ENCODE measurements around the gene HOXB8.

The HOXB8 gene

GRCh38 chr17:48615047-48615962 lies at the start of gene HOXB8:
TSS of gene HOXB8 (minus strand) at chr17:48615292. CDS start at chr17:48614704, 588 bp downstream.
- ATAC-seq (no peak), DNase-seq (no peak)

- DNase-seq (no peak), ATAC-seq (no peak)
Observed at GRCh38 chr17:48663134-48663924, 48.2 kb upstream of the HOXB8 start.

- ATAC-seq (no peak), DNase-seq (no peak)
Observed at GRCh38 chr17:48655913-48656312, 40.8 kb upstream of the HOXB8 start.

- ATAC-seq (no peak), DNase-seq (no peak)
Observed at GRCh38 chr17:48649741-48650140, 34.6 kb upstream of the HOXB8 start.

- DNase-seq (no peak), ATAC-seq (no peak)
Observed at GRCh38 chr17:48647963-48648245, 32.8 kb upstream of the HOXB8 start.

GRCh38 chr17:48647103-48647962 lies 32.2 kb upstream of the HOXB8 start:
- ATAC-seq, result peak; percentile 32
- no peak for DNase-seq

- DNase-seq (peak; percentile 27), ATAC-seq (peak; percentile 42)
Observed at GRCh38 chr17:48646183-48647102, 31.4 kb upstream of the HOXB8 start.

GRCh38 chr17:48645639-48646182 lies 30.6 kb upstream of the HOXB8 start:
- no peak for DNase-seq
- ATAC-seq, result no peak

- no peak for DNase-seq
- ATAC-seq, result no peak
Observed at GRCh38 chr17:48644910-48645557, 29.9 kb upstream of the HOXB8 start.

GRCh38 chr17:48644159-48644558 lies 29.1 kb upstream of the HOXB8 start:
- ATAC-seq, result no peak
- DNase-seq, result no peak

- DNase-seq (no peak), ATAC-seq (no peak)
Observed at GRCh38 chr17:48643697-48644012, 28.6 kb upstream of the HOXB8 start.

GRCh38 chr17:48642843-48643696 lies 28.0 kb upstream of the HOXB8 start:
- no peak for DNase-seq
- no peak for ATAC-seq

GRCh38 chr17:48642059-48642842 lies 27.2 kb upstream of the HOXB8 start:
- DNase-seq, result no peak

GRCh38 chr17:48641541-48642058 lies 26.5 kb upstream of the HOXB8 start:
- DNase-seq, result no peak
- no peak for ATAC-seq

More at GRCh38 chr17:48642059-48642842, 27.2 kb upstream of the HOXB8 start:
- no peak for ATAC-seq

GRCh38 chr17:48640858-48641180 lies 25.7 kb upstream of the HOXB8 start:
- ATAC-seq (no peak), DNase-seq (no peak)

- DNase-seq (no peak), ATAC-seq (no peak)
Observed at GRCh38 chr17:48639982-48640857, 25.1 kb upstream of the HOXB8 start.

- DNase-seq (no peak), ATAC-seq (no peak)
Observed at GRCh38 chr17:48639136-48639535, 24.0 kb upstream of the HOXB8 start.

Data from stimulated activated naive CD8-positive, alpha-beta T cell treated with anti-CD3 and anti-CD28 coated beads, Interleukin-15, Interleukin-2, amounts not matched to agents 100 U/mL and 50 U/mL, for 24 hours (primary cell).